NCI-H345 (cell line): ENCODE data around the gene BAZ2B.

ENCODE experiments used
- DNase-seq: peaks from one replicate; lab custom pipeline; 2025; lab: John Stamatoyannopoulos, UW

Gene BAZ2B

DNA sequence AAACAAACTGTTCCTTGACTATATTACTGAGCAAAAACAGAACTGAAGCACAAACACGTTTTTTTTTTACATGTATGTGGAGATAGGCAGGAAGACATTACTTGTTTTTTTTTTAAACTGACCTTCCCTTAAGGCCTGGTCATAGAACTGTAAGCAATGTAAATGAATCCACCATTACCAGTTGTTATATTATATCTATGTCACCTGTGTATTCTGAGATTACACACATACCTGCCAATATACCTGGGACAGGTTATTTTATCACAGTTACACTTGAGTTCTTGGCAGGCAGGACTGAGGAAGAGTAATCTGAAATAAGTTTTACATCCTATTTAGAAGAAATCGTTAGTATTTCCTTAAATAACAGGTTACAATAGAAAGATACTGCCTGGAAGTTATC is 155.3 kb downstream of the BAZ2B start:
- DNase-seq = no peak

GRCh38 chr2:159460227-159460626 is 156.1 kb downstream of the BAZ2B start:
- DNase-seq = no peak

DNA sequence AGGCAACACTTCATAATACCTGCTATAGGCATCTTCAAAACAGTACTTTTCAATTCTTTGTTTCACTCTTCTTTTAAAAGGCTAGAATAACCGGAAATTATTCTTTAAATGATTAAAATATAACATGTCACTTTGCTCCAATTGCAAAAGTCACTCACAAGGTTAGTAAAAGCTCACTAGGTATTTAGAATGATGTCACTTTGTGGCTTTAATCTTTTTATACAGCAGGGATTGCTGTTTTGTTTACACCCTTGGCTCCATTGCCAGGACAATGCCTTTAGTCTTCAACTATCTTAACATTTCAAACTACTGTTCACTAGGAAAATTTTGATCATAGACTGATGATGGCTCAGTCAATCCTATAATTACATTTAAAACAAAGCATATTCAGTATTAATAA is 157.1 kb downstream of the BAZ2B start:
- DNase-seq = no peak

DNA sequence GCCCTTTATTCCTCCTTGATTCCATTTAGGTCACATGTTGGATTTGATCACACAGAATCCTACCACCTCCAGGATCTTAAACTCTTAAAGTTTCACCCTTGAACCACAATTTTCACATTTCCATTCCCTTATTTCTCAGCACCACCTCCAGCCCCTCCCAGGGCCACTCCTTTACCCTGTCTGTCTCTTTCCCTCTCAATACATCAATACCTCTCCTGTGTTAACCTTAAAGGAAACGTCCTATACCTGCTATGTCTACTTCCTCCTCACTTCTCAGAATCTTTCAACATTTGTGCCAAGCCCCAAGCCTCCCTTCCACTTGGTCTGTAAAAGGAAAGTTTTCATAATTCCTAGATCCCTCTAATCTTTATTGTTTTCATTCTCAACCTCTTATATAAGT is 158.8 kb downstream of the BAZ2B start:
- no peak for DNase-seq

DNA sequence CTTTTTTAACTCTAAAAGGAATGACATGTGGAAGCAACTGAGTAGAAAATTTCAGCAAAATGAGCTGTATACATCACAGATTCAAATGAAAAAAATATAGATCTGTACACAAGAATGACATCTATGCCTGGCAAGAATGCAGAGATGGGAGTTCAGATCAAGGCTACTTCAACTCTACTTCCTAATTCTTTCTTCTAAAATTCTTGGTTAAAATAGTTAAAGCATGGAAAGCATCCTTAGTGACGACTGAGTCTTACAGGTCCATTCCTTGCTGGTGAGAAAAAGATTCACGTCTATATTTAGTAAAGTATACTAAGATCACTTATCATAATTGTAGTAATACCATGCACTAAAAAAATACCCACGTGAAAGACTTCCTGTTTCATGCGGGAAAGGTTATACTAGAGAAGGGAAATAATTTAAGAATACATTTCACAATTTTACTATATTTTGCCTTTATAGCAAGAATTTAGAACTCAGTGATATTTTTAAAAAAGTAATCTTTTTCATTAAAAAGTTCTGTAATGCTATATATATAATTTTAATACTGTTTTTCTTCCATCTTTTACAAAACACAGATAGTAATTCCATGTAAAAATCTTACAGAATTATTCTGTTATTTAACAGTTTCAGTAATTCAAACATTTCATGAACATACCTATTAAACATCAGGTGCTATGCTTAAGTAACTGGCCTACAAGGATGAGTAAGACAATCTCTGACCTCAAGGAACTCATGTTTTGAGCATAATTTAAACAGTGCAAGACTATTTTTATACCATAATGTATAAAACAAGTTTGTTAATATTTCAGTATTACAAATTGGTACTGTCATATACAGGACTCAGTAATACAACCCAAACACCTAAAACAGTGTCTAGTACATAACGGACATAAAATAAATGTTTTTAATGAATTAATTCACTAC is 159.6 kb downstream of the BAZ2B start:
- no peak for DNase-seq

DNA sequence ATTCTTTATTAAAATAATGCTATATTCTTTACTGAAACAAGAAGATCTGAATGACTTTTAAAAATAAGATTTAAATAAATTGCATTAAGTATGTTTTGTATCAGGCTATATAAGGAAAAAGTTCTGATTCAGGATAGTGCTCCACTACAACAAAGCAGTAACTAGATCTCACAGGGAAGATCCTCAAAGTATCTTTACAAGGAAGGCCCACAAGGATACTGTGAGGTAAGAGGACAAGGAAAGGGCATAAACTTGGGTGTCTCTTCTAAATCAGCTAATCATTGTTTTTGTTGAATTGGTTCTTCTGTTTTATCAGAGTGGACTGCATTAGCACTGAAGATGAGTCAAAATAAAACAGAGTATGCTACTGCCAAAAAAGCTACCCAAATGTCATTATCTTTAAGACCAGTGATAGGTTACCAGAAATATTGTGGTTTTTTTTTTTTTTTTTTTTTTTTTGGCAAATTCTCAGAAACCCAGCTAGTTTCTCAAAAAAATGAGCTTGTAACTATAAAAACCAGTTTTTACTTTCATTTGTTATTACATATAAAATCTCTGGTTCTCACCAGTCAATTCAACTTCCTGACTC is 160.9 kb downstream of the BAZ2B start:
- DNase-seq = no peak

GRCh38 chr2:159454185-159454584 is 162.2 kb downstream of the BAZ2B start:
- no peak for DNase-seq

- DNase-seq = no peak
Measured at GRCh38 chr2:159450180-159450579, 166.2 kb downstream of the BAZ2B start.

DNA sequence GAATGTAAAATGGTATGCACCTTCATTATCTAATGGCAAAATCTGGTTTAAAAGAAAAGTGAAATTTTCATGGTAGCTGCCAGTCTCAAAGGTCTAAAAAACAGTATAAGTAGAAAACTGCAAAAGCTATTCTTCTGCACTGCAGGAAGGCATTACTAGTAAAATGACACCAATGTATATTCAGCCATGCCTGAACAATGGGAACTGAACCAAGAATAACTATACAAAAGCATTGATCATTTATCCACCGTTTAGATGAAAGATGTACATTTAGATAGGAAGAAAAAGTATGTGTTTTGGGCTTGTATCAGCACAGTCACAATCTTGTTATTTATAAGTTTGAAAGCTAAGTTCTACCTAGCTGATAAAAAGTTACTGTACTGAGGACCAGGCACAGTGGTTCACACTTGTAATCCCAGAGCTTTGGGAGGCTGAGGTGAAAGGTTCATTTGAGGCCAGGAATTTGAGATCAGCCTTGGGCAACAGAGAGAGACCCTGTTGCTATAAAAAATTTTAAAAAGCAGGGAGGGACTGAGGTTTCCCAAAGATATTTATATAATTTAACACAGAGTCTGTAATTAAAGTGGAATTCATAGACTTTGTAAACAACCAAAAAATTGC is 166.7 kb downstream of the BAZ2B start:
- DNase-seq = no peak

DNA sequence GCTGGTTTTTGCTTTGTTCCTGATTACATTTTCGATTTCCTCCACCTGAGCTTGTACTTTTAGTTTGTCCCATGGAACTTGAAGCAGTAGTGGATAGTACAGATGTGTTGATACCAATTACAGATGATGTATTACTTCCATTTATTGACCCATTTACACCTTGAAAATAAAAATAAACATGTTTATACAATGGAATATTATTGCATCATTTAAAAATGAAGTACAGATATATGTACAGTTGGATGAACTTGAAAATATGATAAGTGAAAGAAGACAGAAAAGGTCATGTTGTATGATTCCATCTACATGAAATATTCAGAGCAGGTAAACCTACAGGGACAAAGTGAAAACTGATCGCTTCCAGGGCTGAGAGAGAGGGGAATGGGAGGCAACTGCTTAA is 169.5 kb downstream of the BAZ2B start:
- no peak for DNase-seq

- no peak for DNase-seq
Measured at GRCh38 chr2:159446201-159446600, 170.1 kb downstream of the BAZ2B start.

- no peak for DNase-seq
Measured at GRCh38 chr2:159445307-159445706, 171.0 kb downstream of the BAZ2B start.

DNA sequence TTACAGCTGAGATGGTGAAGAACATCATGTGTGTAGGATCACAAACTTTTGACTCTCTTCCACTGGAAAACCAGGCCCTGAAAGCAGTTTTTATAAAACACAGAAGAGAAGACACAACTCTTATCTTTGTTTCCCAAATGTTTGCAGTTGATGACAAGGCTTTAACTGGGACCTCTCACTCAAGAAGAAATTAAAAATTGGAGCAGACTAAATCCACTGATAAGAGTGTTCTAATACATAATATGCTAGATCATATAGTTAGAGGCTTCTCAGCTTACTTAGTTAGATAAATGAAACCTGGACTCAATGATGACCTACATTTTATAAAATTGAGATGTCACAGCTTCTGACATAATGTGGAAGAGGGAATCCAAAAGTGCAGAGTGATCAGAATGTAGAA is 171.6 kb downstream of the BAZ2B start:
- no peak for DNase-seq

DNA sequence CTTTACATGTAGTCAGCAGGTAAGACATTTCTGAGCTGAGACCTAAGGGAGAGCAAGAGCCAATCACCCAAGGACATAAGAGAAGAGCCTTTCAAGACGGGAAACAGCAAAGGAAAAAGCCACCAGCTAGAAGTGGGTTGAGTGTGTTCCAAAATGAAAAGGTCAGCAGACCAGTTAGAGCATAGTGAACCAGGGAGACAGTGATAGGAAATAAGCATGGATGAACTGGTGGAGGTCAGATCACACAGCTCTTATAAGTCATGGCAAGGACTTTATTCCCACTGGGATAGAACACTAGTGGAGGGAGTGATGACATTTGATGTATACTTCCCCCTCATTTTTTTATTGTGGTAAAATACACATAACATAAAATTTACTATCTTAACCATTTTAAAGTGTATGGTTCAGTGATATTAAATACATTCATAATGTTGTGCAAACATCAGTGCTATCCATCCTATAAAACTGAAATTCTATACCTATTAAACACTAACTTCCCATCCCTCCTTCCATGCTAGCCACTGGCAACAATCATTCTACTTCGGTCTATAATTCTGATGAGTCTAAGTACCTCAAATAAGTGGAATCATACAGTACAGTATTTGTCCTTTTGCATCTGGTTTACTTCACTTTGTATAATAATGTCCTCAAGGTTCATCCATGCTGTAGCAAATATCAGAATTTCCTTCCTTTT is 174.0 kb downstream of the BAZ2B start:
- no peak for DNase-seq

DNA sequence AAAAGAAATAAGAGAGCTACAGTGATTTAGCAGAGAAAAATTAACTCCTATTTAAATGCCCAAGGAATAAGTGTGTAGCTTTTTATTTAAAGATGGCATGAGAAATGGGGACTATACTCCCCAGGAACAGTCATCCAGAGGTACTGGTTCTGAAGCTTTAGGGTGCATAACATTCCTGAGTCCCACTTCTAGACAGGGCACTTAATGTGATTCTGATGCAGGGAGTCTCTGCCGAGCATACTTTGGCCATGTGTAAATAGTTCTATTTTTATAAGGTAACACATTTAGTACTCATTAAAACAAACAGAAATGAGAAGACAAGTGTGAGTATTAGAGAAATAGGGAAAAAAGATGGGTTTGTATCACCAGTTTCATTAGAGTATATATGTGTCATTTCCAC is 175.2 kb downstream of the BAZ2B start:
- DNase-seq = no peak

GRCh38 chr2:159439421-159439820 is 176.9 kb downstream of the BAZ2B start:
- no peak for DNase-seq

DNA sequence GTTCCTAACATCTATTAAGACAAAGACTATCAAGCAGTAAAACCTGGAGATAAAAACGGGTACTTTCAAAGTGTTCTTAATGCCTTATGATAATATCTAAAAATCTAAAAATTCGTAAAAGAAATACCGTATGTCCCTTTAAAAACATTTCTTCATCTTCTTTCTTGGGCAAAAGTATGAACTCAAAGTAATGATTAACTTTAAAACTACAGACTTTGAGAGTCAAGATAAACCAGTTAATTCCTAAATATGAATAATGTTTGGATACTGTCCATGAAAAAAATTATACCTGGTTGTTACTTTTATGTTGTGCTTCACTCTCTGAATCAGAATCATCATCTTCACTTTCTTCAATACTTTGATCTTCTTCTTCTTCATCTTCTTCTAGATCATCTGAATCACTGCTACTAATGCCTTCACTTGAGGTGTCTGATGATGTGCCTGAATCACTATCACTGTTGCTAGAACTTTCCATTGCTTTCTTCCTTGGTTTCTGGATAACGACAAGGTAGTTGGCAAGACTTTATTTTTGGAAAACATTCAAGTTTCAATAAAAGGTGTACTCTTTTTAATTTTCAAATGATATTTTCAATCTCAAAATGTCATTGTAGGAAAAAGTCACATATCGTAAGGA is 177.5 kb downstream of the BAZ2B start:
- no peak for DNase-seq

GRCh38 chr2:159438284-159438683 is 178.1 kb downstream of the BAZ2B start:
- DNase-seq = no peak

- no peak for DNase-seq
Measured at GRCh38 chr2:159432610-159433009, 183.7 kb downstream of the BAZ2B start.

DNA sequence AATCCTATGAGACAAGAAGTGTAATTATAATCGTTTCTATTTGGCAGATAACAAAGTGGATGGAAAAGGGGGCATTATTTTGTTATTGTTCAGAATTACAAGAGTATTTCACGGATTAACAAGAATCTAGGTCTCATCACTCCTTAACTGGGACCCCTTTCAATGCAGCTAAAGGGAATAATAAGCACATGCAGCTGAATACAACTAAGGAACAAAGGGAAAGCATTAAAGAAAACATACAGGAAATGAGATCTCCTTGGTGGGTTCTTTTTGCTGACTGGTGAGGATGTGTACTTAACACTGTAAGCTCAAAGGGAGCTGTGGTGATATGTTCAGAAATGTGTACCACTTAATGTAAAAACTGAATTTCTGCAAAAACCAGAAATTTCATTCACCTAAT is 189.3 kb downstream of the BAZ2B start:
- DNase-seq = no peak

GRCh38 chr2:159419403-159419802 is 196.9 kb downstream of the BAZ2B start:
- DNase-seq = no peak

GRCh38 chr2:159411460-159411859 is 204.9 kb downstream of the BAZ2B start:
- no peak for DNase-seq
